ENCODE data around the gene IL32.
A peak's percentile ranks its signal among the peaks of the same experiment; 100 is the strongest.

The IL32 gene

GRCh38 chr16:3094289-3095027 lies 29.0 kb downstream of the IL32 start:
- TF ChIP-seq USF1 (IDR thresholded peaks at IDR 0.05) (no peak), RAD21 (IDR thresholded peaks at IDR 0.05; ENCODE audit: low read depth) (peak; percentile 65)

- TF ChIP-seq NFIC (IDR thresholded peaks at IDR 0.05) (no peak), RAD21 (IDR thresholded peaks at IDR 0.05; ENCODE audit: low read depth) (peak; percentile 17; the same call in 1 of the 2 replicates)
Measured at GRCh38 chr16:3095869-3096268, 30.4 kb downstream of the IL32 start.

GRCh38 chr16:3096362-3096761 lies 30.9 kb downstream of the IL32 start:
- no peak for TF ChIP-seq TEAD4 (IDR thresholded peaks at IDR 0.05)

- no peak for TF ChIP-seq FOXM1 (IDR thresholded peaks at IDR 0.05; ENCODE audit: borderline replicate concordance, low read depth)
- no peak for TF ChIP-seq NFIC (IDR thresholded peaks at IDR 0.05)
- TF ChIP-seq YY1 (IDR thresholded peaks at IDR 0.05; ENCODE audit: low read depth), result no peak
- TF ChIP-seq TEAD4 (IDR thresholded peaks at IDR 0.05), result no peak
- no peak for TF ChIP-seq USF1 (IDR thresholded peaks at IDR 0.05)
- TF ChIP-seq CEBPB (IDR thresholded peaks at IDR 0.05), result no peak
- TF ChIP-seq TCF12 (IDR thresholded peaks at IDR 0.05; ENCODE audit: low read depth), result no peak
- TF ChIP-seq EP300 (IDR thresholded peaks at IDR 0.05; ENCODE audit: borderline replicate concordance), result no peak
- TF ChIP-seq ZBTB7A (IDR thresholded peaks at IDR 0.05; ENCODE audit: low read depth), result no peak
- no peak for TF ChIP-seq EGR1 (IDR thresholded peaks at IDR 0.05)
Measured at GRCh38 chr16:3097266-3097665, 31.8 kb downstream of the IL32 start.

- TF ChIP-seq CREB1 (IDR thresholded peaks at IDR 0.05; ENCODE audit: low read depth) (no peak), EP300 (IDR thresholded peaks at IDR 0.05; ENCODE audit: borderline replicate concordance) (no peak), USF1 (IDR thresholded peaks at IDR 0.05) (no peak), TAF1 (IDR thresholded peaks at IDR 0.05; ENCODE audit: low read depth) (no peak), TEAD4 (IDR thresholded peaks at IDR 0.05) (no peak), RAD21 (IDR thresholded peaks at IDR 0.05; ENCODE audit: low read depth) (no peak), TCF12 (IDR thresholded peaks at IDR 0.05; ENCODE audit: low read depth) (no peak), MAX (IDR thresholded peaks at IDR 0.05) (no peak), FOXM1 (IDR thresholded peaks at IDR 0.05; ENCODE audit: borderline replicate concordance, low read depth) (no peak), ZBTB7A (IDR thresholded peaks at IDR 0.05; ENCODE audit: low read depth) (no peak)
Measured at GRCh38 chr16:3098459-3099394, 33.3 kb downstream of the IL32 start, which contains the start of gene ZSCAN10. TSS of gene ZSCAN10 (minus strand) at chr16:3099294. CDS start at chr16:3092937, 6,357 bp downstream.

GRCh38 chr16:3099395-3099731 lies 33.9 kb downstream of the IL32 start:
- TF ChIP-seq YY1 (IDR thresholded peaks at IDR 0.05; ENCODE audit: low read depth), result no peak
- no peak for TF ChIP-seq TCF12 (IDR thresholded peaks at IDR 0.05; ENCODE audit: low read depth)
- no peak for TF ChIP-seq MAX (IDR thresholded peaks at IDR 0.05)
- TF ChIP-seq ZBTB7A (IDR thresholded peaks at IDR 0.05; ENCODE audit: low read depth), result no peak
- TF ChIP-seq CEBPB (IDR thresholded peaks at IDR 0.05), result no peak
- TF ChIP-seq NFIC (IDR thresholded peaks at IDR 0.05), result no peak
- TF ChIP-seq TAF1 (IDR thresholded peaks at IDR 0.05; ENCODE audit: low read depth), result no peak
- TF ChIP-seq EGR1 (IDR thresholded peaks at IDR 0.05), result no peak
- no peak for TF ChIP-seq FOXM1 (IDR thresholded peaks at IDR 0.05; ENCODE audit: borderline replicate concordance, low read depth)
- no peak for TF ChIP-seq RAD21 (IDR thresholded peaks at IDR 0.05; ENCODE audit: low read depth)

- no peak for TF ChIP-seq NFIC (IDR thresholded peaks at IDR 0.05)
- TF ChIP-seq REST (IDR thresholded peaks at IDR 0.05; ENCODE audit: low read depth), result no peak
- TF ChIP-seq MAX (IDR thresholded peaks at IDR 0.05), result 0 out of 2 replicates have a peak, but pooled peaks have one; percentile 62
- TF ChIP-seq TCF12 (IDR thresholded peaks at IDR 0.05; ENCODE audit: low read depth), result no peak
- no peak for TF ChIP-seq CEBPB (IDR thresholded peaks at IDR 0.05)
- no peak for TF ChIP-seq EP300 (IDR thresholded peaks at IDR 0.05; ENCODE audit: borderline replicate concordance)
- peak; percentile 80 for TF ChIP-seq YY1 (IDR thresholded peaks at IDR 0.05; ENCODE audit: low read depth)
- TF ChIP-seq EGR1 (IDR thresholded peaks at IDR 0.05), result no peak
- no peak for TF ChIP-seq TEAD4 (IDR thresholded peaks at IDR 0.05)
- TF ChIP-seq TAF1 (IDR thresholded peaks at IDR 0.05; ENCODE audit: low read depth), result no peak
- no peak for TF ChIP-seq ZBTB7A (IDR thresholded peaks at IDR 0.05; ENCODE audit: low read depth)
- TF ChIP-seq FOXM1 (IDR thresholded peaks at IDR 0.05; ENCODE audit: borderline replicate concordance, low read depth), result no peak
Measured at GRCh38 chr16:3099732-3100499, 34.5 kb downstream of the IL32 start.

Measured in Ishikawa (cell line).